SW480 (cell line): Measurements from ENCODE around the gene TRIO.

Experiments used
- DNase-seq: peaks from one replicate; pipeline ENCODE4 v3.0.0-alpha.2; 2016; ENCODE audit warnings: low spot score

TRIO gene

DNA sequence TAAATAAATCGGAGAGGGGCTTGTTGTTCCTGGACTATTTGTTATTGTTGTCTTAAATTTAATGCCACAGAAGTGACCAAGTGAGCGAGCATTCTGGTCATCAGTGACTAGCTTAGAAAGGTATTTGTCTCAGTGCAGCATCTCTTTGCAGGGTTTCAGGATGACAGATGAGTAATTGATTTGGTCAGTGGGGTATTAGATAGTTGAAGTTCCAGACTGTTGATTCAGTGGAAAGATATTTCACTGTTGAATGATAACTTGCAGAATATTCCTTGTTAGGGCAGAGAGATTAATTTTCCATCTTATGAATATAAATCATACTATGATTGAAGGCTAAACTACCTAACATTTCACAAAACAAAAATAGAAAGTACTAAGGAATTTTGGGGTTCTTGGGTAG is 122.4 kb downstream of the TRIO start:
- peak; percentile 91 for DNase-seq

DNA sequence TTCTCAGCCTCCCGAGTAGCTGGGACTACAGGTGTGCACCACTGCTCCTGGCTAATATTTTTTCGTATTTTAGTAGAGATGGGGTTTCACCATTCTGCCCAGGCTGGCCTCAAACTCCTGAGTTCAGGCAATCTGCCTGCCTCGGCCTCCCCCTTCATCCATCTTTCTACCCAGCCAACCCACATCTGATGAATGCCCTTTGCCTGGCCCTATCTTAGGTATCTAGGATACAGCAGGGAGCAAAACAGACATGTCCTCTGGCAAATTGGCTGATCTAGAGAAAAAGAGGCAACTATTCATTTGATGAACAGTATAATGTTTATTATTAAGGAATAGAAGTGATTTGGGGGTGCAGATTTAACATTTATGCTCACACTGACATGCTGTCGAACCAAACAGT is 123.0 kb downstream of the TRIO start:
- no peak for DNase-seq

DNA sequence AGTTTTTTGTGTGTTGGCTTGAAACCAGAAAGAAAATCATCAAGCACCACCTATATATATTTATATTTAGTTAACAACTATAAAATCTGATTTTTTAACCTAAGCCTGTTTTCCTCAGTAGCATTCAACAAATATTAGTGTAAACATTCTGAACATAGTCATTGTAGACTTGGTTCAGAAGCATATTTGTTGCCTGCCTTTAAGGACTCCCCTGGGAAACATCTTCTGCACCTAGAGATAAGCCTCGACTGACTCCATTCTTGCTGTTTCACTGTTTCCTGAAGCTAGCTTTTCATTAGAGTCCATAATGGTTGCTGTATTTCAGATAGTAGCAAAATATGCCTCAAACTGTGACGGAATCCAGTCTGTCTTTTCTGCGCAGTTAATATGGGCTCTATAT is 123.5 kb downstream of the TRIO start:
- DNase-seq = no peak

DNA sequence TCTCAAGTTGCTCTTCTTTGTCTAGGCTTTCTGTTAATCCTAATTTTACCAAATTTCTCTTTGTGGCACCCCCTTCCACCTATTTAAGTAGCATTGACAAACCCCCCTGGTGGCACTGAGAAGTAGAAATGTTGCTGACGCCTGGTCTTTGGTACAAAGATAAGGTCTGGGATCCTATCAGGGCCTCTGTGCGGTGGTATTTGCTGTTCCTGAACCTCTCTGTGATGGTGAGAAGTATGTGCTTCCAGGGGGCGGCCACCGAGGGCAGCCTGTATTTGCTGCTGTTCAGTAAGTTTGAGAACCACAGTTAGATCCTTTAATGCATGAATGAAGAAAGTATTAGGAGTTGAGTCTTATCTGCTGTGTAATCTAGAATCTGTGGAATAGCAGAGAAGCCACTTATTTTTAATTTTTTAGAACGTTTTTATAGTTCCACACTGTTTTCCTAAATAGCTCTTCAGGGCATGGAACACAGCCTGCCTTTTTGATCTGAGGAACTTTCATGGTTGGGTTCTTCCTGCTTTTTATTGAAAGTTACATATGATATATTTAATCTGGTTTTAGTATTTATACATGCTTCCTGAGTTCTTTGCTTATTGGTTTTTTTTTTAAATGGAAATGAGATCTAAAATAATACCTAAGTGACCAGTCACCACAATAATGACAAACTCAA is 124.2 kb downstream of the TRIO start:
- DNase-seq = peak; percentile 47

DNA sequence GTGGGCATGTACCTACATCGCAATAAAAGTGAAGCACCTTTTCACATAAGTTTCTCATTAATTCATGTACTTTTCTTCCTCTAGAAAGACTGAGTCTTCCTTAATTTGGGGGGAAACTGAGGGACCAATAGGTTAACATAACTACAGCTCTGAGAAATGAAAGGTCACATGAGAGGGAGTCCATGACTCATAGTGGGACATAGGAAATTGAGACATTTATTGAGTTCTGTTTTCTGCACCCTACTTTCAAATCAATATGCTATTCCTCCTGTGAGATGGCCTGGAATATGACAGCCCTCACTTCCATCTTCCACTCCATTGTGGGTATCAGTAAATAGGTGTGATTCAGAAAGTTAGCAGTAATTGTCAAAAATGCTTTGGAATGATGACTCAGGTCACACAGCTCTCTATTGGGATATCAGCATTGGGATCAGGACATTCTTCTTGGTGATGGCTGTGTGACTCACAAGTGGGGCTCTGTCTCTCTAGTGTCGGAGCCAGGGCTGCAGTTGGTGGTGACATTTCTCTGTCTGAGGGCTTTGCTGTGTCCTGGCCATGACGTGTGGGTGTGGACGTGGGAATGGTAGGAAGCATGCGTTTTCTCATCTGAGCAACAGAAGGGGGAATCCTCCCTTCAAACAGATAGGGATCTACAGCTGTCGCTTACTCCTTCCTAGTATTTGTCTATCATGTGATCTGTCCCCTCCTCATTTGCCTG is 125.0 kb downstream of the TRIO start:
- DNase-seq = peak; percentile 98

DNA sequence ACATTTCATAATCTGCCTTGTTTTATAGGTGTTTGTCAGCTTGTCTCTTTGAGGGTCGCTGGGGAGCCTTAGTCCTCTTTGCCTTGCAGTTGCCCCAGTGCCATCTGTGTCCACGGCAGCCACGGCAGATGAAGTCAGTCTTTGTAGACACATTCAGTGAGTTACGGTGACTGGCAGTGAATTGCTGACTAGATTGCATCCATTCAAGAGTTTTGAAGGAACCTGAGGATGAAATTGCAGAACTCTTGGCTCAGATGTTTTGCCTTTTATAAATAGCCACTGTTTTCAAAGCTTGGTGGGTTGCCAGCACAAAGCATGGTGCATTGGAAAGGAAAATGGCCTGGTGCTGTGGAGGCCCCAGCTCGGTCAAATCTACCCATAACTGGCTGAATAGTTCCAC is 125.6 kb downstream of the TRIO start:
- DNase-seq = no peak

DNA sequence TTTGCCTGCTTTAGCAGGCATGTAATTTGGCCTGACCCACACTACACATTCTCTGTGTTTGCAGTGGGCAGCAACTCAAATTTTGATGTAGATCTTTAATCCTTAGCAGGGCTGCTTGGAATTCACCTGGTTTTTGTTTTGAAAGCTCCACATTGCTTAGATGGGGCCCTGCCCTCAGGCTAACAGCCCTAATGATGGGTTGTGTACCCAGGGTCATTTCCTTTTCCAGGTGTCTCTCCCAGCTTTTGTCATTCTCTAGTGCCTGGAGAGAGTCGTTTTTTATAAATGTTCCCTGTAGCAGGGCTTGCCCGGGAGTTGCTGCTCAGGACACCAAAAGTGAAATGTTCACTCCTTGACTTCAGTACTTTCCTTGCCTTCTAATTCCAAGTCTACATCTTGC is 126.3 kb downstream of the TRIO start:
- DNase-seq = no peak

DNA sequence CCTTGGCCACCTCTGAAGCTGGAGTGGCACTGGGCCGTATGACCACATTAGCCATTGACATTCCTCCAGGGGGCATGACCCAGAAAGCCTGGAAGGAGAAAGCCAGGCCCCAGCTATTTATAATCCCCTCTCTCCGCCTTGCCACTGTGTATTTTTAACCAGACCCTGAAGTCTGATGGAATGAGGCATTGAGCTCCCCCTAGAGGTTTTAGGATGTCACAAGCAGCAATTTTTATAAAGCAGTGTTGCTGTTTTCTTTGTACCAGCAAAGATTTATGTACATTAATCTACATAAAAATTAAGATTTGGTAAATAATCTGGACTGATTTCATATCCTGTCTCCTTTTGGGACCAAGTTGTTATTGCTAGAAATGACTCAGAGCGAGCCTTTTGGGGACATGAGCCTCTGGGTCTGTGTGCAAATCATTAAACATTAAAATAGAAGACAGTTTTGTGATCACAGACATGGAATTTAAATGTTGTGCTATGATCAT is 127.1 kb downstream of the TRIO start:
- DNase-seq = peak; percentile 88

DNA sequence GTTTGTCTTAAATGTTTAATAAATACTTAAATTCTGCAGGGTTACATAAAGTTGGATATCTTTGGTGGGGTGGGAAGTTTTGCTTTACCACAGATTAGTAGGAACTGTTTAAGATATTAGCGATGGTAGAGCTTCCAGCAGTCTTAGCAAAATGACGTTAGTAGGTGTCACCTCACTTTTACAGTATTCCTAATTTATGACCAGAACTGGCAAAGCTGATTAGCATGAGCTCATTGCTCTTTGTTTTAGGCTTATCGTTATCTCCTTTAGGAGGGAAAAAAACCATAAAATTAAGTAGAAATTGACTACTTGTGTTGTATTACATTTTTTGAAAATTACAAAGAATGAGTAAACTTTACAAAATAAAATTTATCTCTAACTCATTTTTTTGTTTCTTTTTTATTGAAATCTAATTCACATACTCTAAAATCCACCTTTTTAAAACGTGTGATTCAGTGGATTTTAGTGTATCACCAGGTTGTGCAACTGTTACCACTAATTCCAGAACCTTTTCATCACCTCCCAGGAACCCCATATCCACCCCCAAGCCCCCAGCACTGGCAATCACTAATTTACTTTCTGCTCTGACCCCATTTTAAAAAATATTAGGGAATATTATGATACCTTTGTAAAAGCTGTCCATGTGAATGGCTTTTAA is 129.5 kb downstream of the TRIO start:
- DNase-seq = no peak

DNA sequence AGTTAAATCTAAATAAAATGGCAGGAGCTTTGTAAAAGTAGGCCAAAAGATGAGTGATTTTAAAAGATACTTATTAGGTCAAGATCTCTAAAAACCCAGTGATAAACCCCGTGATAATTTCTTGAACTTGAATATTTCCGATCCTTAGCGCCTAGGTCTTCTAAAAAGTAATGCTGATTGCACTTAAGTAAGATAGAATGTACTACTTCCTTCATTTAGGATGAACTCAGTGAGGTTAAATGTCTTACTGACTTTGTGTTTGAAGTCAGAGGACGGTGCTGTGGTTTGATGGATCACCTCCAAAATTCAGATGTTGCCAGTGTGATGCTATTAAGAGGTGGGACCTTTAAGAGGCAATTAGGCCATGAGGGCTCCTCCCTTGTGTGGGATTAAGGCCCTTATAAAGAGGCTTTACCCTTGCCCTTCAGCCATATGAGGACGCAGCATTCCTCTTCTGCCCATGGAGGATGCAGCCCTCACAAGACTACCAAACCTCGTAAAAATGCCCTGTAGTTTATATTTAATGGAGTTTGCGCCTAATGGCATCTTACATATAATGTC is 130.1 kb downstream of the TRIO start:
- no peak for DNase-seq

DNA sequence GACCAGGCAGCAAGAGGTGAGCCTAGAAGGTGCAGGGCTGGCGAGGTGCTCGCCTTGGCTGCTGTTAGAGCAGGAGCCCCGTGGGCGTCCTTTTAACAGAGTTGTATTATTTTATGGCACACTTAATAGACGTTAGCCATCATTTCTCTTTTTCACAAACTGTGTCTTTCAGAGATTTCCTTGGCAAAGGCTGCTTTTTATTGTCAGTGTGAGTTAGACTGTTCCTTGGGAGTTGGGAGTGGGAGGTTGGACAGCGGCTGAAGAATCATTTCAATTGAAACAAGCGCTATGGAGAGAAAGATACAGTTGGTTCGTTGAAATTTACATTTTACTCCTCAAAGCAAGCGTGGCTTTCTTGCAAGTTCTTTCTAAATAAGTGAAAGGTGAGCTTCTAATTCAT is 133.2 kb downstream of the TRIO start:
- no peak for DNase-seq

DNA sequence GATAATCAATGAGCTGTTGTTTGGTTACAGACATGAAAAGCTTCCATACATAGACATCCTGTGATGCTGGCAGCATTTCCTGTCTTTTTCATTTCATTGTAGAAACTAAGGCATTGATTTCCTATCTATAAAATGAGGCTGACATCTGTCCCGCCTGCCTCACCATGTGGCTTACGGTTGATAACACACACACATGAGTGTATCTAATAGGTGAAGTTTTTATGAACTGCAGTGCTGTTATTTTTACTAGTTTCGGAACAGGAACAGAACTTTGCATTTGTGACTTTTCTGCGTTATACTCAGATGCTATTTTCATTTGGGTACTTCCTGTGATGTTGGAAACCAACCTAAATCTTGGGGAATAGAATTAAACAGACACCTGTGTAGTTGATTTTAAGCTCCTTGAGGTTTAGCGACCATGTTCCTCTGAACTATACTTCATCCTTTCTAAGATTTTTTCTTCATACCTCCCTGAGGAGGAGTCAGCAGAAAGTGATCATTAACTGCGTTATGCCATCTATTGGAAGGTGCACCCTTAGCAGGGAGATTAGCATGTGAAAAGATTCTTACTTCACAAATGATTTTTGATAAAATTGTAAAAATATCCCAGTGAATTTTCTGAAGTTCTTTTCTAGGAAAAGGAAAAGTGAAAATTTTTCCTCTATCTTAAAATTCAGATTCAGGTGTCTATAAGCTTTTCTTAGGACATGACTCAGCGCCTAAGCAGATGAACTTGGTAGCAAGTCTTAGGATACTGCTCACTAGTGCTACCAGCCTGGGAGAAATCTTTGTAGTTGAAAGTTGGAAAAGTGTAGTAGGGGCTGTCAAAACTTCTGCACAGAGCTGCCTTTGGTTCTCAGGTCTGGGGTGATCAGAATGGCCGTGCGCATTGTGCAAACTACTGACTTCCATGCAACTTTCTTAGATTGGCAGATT is 134.5 kb downstream of the TRIO start:
- no peak for DNase-seq

DNA sequence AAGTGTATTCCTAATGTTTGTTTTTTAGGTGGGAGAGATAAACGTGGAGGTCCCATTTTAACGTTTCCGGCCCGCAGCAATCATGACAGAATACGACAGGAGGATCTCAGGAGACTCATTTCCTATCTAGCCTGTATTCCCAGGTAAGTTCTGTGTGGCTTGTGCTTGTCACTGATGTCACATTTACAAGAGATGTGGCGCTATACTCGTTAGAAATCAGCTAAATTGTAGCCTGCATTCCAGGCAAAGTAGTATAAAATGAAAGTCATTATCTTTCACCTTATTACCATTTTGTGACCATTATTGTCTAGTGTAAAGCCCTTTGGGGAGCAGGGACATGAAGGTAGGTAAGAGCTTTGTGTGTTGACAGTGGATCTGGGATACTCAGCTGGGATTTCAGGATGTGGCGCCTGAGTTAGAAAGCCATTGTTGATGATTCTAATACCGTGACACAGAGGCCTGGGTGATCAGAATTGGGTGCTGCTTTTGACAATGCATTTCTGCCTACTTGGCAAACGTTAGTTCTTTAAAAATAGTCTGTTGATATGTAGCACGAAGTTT is 137.2 kb downstream of the TRIO start:
- DNase-seq = no peak

DNA sequence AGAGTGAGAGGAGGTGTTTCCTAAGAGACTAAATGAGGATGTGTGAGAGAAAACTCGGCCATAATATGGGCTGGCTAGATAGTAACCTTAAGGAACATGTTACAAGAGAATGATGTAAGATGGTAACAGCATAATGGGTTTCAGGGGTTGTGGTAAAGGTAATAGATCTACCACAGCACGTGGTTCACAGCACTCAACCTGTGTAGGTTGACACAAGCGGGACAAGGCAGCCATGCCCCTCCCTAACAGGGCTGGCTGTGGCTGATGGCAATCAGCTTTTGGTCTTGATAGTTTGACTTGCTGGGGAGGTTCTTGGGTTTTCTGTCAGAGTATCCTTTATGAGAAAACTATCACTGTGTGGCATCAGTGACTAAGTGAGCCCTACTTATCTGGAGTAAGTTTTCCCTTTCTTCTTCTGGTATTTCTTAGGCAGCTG is 138.6 kb downstream of the TRIO start:
- DNase-seq = no peak

DNA sequence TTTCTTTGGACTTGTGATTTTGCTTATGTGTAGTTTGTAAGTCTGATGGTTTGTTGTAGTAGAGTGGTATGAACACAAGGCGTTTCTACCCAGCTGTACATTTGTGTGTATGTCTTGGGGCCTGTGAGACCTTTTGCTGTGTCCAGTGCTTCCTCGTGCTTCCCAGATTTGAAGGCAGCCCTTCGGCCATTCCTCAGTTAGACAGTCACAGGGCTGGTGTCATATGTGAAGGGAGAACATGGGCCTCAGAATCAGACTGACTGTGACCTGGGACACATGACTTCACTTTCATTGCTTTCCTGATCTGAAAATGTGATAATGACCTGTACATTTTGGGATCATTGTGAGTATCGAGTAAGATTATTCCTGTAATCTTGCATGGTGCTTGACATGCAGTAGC is 140.0 kb downstream of the TRIO start:
- DNase-seq = no peak

DNA sequence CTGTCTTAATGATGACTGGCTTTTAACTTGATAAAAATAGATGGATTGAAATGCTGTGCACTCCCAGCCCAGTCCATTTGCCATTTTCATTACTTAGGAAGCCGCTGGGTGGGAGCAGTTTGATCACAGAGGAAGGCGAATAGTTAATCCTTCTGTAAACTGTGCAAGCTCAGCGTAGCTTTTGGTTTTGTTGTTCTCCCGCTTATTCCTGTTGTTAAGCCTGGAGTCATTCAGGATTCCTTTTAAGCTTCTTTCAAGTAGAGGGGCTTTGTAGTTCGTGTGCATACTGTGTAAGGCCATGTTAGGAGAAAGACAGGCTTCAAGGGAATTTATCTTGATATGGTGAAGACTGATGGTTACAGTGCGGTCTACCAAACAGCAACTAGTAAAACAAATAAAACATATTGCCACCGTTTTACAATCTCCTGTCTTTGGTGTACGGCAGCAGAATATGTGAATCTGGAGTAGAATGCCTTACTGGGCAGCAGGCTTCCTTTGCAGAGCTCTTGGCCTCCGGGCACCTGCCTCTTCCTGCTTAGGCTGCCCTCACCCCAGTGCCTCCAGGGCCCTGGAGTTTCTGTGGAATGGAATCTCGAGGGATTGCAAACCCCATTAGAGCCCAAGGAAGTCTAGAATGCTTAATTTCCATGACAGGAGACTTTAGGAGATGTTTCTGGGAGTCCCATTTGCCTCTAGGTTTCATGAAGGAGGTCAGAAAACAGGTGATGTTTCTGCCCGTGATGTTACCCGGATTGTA is 141.4 kb downstream of the TRIO start:
- DNase-seq = no peak

DNA sequence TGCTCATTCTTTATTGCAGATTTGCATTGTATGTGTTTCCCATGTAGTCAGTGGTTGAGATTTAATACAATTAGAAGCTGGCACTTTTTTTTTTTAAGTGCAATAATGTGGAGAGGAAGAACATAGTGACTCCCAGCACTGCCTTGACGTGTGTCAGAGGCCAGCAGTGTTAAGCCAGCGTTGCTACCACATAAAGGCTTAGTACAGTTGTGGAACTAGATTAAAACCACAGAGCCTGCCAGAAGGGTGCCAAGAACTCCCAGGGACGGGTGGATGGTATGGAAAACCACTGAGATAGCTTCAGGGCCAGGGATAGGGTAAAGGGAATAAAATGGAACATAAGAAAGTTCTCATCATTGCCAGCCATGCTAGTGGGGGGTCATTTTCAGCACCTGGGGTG is 142.9 kb downstream of the TRIO start:
- DNase-seq = no peak

DNA sequence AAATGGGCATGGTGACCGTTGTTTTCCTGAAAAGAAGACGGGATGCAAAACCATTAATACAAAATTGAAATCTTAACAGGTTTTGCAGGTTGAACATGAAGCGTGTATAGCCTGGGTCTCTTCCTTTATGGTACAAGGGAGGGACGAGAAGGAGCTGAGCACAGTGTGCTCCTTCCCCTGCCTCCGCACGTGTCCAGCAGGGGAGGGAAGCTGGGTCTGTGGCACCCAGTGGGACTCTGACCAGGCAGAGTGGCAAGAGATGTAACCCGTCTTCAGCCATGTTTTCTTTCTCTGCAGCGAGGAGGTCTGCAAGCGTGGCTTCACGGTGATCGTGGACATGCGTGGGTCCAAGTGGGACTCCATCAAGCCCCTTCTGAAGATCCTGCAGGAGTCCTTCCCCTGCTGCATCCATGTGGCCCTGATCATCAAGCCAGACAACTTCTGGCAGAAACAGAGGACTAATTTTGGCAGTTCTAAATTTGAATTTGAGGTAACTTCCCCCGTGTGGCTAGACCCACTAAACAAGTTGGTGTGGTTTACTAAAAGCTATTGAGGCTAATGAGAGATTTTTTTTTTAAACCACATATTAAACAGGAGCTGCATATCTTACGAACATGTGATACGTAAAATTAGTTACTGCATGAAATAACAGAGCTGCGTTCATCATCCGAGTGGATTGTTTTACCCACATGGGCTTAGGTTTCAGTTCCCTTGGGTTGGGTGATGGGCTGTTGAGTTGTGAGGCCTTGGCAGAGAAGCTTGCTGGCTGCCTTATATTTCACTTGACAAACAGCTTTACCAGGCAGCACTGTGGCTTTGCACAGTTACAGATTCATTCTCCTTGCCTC is 143.7 kb downstream of the TRIO start:
- DNase-seq = no peak

DNA sequence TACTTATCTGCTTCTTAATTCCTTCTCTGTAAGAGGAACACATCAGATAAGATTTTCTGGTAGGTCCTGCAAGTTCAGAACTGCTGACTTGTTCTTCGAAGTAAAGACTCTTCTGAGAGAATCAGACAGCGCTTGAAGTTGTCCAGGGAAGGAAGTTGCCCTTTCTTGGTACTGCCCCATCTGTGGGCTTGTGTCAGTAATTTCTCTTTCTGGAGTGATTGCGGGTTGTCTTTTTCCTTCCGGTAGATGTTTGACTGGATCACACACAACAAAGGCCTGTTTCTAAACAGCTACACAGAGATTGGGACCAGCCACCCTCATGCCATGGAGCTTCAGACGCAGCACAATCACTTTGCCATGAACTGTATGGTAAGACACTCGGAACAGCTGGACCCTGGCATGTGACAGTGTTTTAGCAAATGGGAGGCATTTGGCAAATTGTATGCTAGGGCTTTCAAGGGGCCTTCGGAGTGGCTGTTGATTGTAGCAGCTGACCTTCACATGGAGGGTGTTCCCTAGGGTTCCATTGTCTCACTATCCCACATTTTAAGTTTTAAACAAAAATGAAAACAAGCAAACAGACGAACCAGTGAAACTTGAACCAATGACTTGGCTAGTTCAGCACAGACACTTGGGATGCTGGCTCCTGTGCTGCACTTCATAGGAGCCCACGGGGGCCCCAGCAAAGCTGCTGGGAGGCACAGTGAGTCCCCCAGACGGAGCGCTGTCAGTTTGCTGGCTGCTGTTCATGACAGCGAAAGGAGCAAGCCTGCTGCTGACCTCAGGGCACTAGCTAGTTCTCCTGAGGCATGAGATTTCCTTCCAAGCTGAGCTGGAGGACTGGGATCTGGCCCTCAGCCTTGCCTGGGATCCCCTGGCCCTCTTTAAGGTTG is 149.9 kb downstream of the TRIO start:
- DNase-seq = no peak
